H9 (cell line): ENCODE results near the gene RBM8A. TPM values are rescaled to one million over a fixed set of nuclear protein-coding genes. Genes with fewer than 3 reads are reported as not detected.

ENCODE experiments used
- DNase-seq: peaks from one replicate; pipeline ENCODE4 v3.0.0-alpha.2; 2017
- H2AFZ ChIP-seq: one replicate; pipeline ENCODE4 v1.6.1; 2013; ENCODE audit warnings: mild to moderate bottlenecking, low read length, control low read depth, moderate library complexity
- H2AK5ac ChIP-seq: 2 replicates; pipeline ENCODE4 v1.6.1; 2013; ENCODE audit warnings: low read length, control low read depth, mixed read lengths; ENCODE audit not compliant: insufficient read length
- H2BK120ac ChIP-seq: one replicate; pipeline ENCODE4 v1.6.1; 2013; ENCODE audit warnings: low read depth, mild to moderate bottlenecking, low read length, control low read depth, inconsistent platforms; ENCODE audit not compliant: poor library complexity, severe bottlenecking
- H2BK12ac ChIP-seq: 2 replicates; pipeline ENCODE4 v1.6.1; 2013; ENCODE audit warnings: low read length, control low read depth, mixed read lengths, low read depth; ENCODE audit not compliant: insufficient read length
- H2BK15ac ChIP-seq: 2 replicates; pipeline ENCODE4 v1.6.1; 2013; ENCODE audit warnings: low read depth, low read length, control low read depth
- H2BK20ac ChIP-seq: one replicate; pipeline ENCODE4 v1.6.1; 2013; ENCODE audit warnings: low read depth, mild to moderate bottlenecking, low read length, control low read depth, inconsistent platforms; ENCODE audit not compliant: poor library complexity, severe bottlenecking
- H2BK5ac ChIP-seq: 2 replicates; pipeline ENCODE4 v1.6.1; 2013; ENCODE audit warnings: low read length, control low read depth, mixed read lengths; ENCODE audit not compliant: insufficient read length
- H3K14ac ChIP-seq: 2 replicates; pipeline ENCODE4 v1.6.1; 2013; ENCODE audit warnings: low read length, control low read depth; ENCODE audit not compliant: insufficient read depth
- H3K18ac ChIP-seq: 2 replicates; pipeline ENCODE4 v1.6.1; 2013; ENCODE audit warnings: low read depth, mild to moderate bottlenecking, mixed read lengths, low read length, control low read depth; ENCODE audit not compliant: insufficient read length
- H3K23ac ChIP-seq: 2 replicates; pipeline ENCODE4 v1.6.1; 2013; ENCODE audit warnings: low read length, control low read depth, mixed read lengths, low read depth; ENCODE audit not compliant: insufficient read length
- H3K23me2 ChIP-seq: 2 replicates; pipeline ENCODE4 v1.6.1; 2013; ENCODE audit warnings: low read depth, mild to moderate bottlenecking, mixed read lengths, low read length, control low read depth; ENCODE audit not compliant: insufficient read length, poor library complexity, severe bottlenecking
- H3K27ac ChIP-seq: 2 replicates; pipeline ENCODE4 v1.5.1; 2013; ENCODE audit warnings: low read length, control low read depth, mixed read lengths, low read depth; ENCODE audit not compliant: insufficient read length
- H3K27me3 ChIP-seq: 2 replicates; pipeline ENCODE4 v1.6.1; 2013; ENCODE audit warnings: low read length, control low read depth, inconsistent platforms; ENCODE audit not compliant: insufficient read depth
- H3K4ac ChIP-seq: 2 replicates; pipeline ENCODE4 v1.6.1; 2013; ENCODE audit warnings: low read depth, mild to moderate bottlenecking, control low read depth, inconsistent platforms, low read length, moderate library complexity
- H3K4me1 ChIP-seq: 2 replicates; pipeline ENCODE4 v1.6.1; 2013; ENCODE audit warnings: low read length, control low read depth, inconsistent platforms; ENCODE audit not compliant: insufficient read depth
- H3K4me2 ChIP-seq: 2 replicates; pipeline ENCODE4 v1.6.1; 2013; ENCODE audit warnings: low read length, control low read depth, mixed read lengths; ENCODE audit not compliant: insufficient read length, insufficient read depth
- H3K56ac ChIP-seq: 2 replicates; pipeline ENCODE4 v1.6.1; 2013; ENCODE audit warnings: low read depth, mild to moderate bottlenecking, mixed read lengths, low read length, control low read depth; ENCODE audit not compliant: insufficient read length
- H3K79me1 ChIP-seq: 2 replicates; pipeline ENCODE4 v1.6.1; 2013; ENCODE audit warnings: low read depth, mild to moderate bottlenecking, moderate library complexity, low read length, control low read depth, inconsistent platforms; ENCODE audit not compliant: insufficient read depth, poor library complexity, severe bottlenecking
- H3K79me2 ChIP-seq: 2 replicates; pipeline ENCODE4 v1.6.1; 2013; ENCODE audit warnings: low read length, control low read depth, inconsistent platforms; ENCODE audit not compliant: insufficient read depth
- H3K9ac ChIP-seq: 2 replicates; pipeline ENCODE4 v1.6.1; 2013; ENCODE audit warnings: low read length, control low read depth, mixed read lengths; ENCODE audit not compliant: insufficient read length; ENCODE audit errors: extremely low read depth
- H3K9me3 ChIP-seq: one replicate; pipeline ENCODE4 v1.6.1; 2013; ENCODE audit warnings: low read depth, low read length, inconsistent platforms; ENCODE audit not compliant: control insufficient read depth
- H3T11ph ChIP-seq: one replicate; pipeline ENCODE4 v1.6.1; 2013; ENCODE audit warnings: mild to moderate bottlenecking, low read length, control low read depth, inconsistent platforms
- H4K20me1 ChIP-seq: one replicate; pipeline ENCODE4 v1.6.1; 2013; ENCODE audit not compliant: control insufficient read depth, insufficient read length, insufficient read depth
- H4K5ac ChIP-seq: 2 replicates; pipeline ENCODE4 v1.6.1; 2013; ENCODE audit warnings: low read depth, mild to moderate bottlenecking, mixed read lengths, low read length, control low read depth; ENCODE audit not compliant: insufficient read length
- H4K8ac ChIP-seq: replicated peaks from 2 replicates; pipeline ENCODE4 v1.6.1; 2013; ENCODE audit warnings: low read length, control low read depth, mixed read lengths, low read depth; ENCODE audit not compliant: insufficient read length
- H4K91ac ChIP-seq: 2 replicates; pipeline ENCODE4 v1.6.1; 2013; ENCODE audit warnings: low read depth, mild to moderate bottlenecking, moderate library complexity, mixed read lengths, low read length, control low read depth; ENCODE audit not compliant: insufficient read length
- H3K27ac Mint-ChIP-seq, 3 experiments: 2 replicates in 2 of 3; 3 replicates in 1 of 3; pipeline ENCODE4 v1.8.0; 2020 to 2021; ENCODE audit warnings: mixed read lengths in 3 of 3, mild to moderate bottlenecking in 1 of 3, moderate library complexity in 1 of 3
- H3K27me3 Mint-ChIP-seq: 2 replicates; pipeline ENCODE4 v1.8.0; 2021; ENCODE audit warnings: low read depth, mild to moderate bottlenecking, moderate library complexity, mixed read lengths
- H3K36me3 Mint-ChIP-seq, 3 experiments: 2 replicates in 2 of 3; 3 replicates in 1 of 3; pipeline ENCODE4 v1.8.0; 2020 to 2021; ENCODE audit warnings: low read depth in 3 of 3, mixed read lengths in 3 of 3; ENCODE audit not compliant: insufficient read depth in 1 of 3
- H3K4me1 Mint-ChIP-seq, 2 experiments: 2 replicates each; pipeline ENCODE4 v1.8.0; 2020; ENCODE audit warnings: mixed read lengths in 2 of 2
- H3K4me3 Mint-ChIP-seq, 2 experiments: 2 replicates in 1 of 2; 3 replicates in 1 of 2; pipeline ENCODE4 v1.8.0; 2020 to 2021; ENCODE audit warnings: mild to moderate bottlenecking in 2 of 2, mixed read lengths in 2 of 2, moderate library complexity in 1 of 2
- H3K9me3 Mint-ChIP-seq, 2 experiments: 2 replicates in 1 of 2; 3 replicates in 1 of 2; pipeline ENCODE4 v1.8.0; 2020; ENCODE audit warnings: mild to moderate bottlenecking in 2 of 2, mixed read lengths in 2 of 2, moderate library complexity in 1 of 2
- WGBS: extraction: QIAGEN DNeasy Blood & Tissue Kit; methylation state at CpG from one replicate; pipeline ENCODE4 v1.1.7; 2013; ENCODE audit warnings: missing lambda C conversion rate, low lambda C conversion rate, mixed read lengths; ENCODE audit not compliant: insufficient read length; ENCODE audit errors: extremely low coverage; 5-methylcytosine and 5-hydroxymethylcytosine counted together
- total RNA-seq: library from RNA; stranded (reverse); gene quantifications from 2 replicates; pipeline ENCODE4 v1.2.1, GENCODE V29; 2021
- TF ChIP-seq, protein P1 (sequence below): fragments of 200-600 bp; sonication (generic); conservative IDR thresholded peaks from 3 replicates; pipeline ENCODE4 v1.8.0; 2021; ENCODE audit warnings: antibody characterized with exemption, mild to moderate bottlenecking

Gene RBM8A
- total RNA-seq, 1 experiment from 2014 or later: 298 TPM

DNA sequence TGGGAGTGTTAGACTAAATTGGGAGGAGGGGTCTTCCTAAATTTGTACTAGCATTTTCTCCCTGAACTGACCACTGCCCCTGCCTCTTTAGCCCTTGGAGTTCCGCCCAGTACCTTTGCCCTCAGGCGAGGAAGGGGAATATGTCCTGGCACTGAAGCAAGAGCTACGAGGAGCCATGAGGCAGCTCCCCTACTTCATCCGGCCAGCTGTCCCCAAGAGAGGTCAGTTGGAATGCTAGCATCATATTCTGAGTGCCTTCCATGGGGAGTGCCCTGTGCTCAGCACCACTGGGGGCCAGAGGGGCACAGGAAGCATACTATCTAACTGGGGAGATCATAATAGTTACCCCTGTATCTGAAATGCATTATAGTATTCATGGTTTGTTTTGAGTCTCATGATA is 47.9 kb upstream of the RBM8A start:
- no peak overlapping the region for H2BK12ac ChIP-seq
- H2BK20ac ChIP-seq: no peak overlapping the region
- H4K20me1 ChIP-seq: no peaks in the 10 kb centered on the region
- no peak overlapping the region for H3K4me2 ChIP-seq
- no peak overlapping the region for H2BK15ac ChIP-seq
- 0 out of 2 replicates have a peak overlapping the region, but pooled peaks have one; percentile 24 for H3K14ac ChIP-seq
- H3K4me1 ChIP-seq: peaks cover 7% of the 10 kb centered on the region
- H3K56ac ChIP-seq: no peak overlapping the region
- no peak overlapping the region for H3K9ac ChIP-seq
- H2AFZ ChIP-seq: no peak overlapping the region
- no peak overlapping the region for H2BK5ac ChIP-seq
- no peaks in the 10 kb centered on the region for H3K23me2 ChIP-seq
- H2BK120ac ChIP-seq: no peak overlapping the region
- peaks cover 0 to 6% of the 10 kb centered on the region in 2 experiments; a peak in 2 of 4 replicates for H3K4me1 Mint-ChIP-seq
- H3K9me3 Mint-ChIP-seq: no peaks in the 10 kb centered on the region
- no peak overlapping the region for H4K5ac ChIP-seq
- no peak overlapping the region for H3K18ac ChIP-seq
- no peak for DNase-seq
- H3K27ac Mint-ChIP-seq: no peak overlapping the region; a peak in 2 of 7 replicates
- H4K91ac ChIP-seq: no peak overlapping the region
- H3K4me3 Mint-ChIP-seq: no peak overlapping the region
- H3T11ph ChIP-seq: no peak overlapping the region
- no peaks in the 10 kb centered on the region for H3K36me3 Mint-ChIP-seq
- TF ChIP-seq, protein P1, sequence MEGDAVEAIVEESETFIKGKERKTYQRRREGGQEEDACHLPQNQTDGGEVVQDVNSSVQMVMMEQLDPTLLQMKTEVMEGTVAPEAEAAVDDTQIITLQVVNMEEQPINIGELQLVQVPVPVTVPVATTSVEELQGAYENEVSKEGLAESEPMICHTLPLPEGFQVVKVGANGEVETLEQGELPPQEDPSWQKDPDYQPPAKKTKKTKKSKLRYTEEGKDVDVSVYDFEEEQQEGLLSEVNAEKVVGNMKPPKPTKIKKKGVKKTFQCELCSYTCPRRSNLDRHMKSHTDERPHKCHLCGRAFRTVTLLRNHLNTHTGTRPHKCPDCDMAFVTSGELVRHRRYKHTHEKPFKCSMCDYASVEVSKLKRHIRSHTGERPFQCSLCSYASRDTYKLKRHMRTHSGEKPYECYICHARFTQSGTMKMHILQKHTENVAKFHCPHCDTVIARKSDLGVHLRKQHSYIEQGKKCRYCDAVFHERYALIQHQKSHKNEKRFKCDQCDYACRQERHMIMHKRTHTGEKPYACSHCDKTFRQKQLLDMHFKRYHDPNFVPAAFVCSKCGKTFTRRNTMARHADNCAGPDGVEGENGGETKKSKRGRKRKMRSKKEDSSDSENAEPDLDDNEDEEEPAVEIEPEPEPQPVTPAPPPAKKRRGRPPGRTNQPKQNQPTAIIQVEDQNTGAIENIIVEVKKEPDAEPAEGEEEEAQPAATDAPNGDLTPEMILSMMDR: no peak
- H3K27ac ChIP-seq: no peak overlapping the region
- H3K23ac ChIP-seq: no peak overlapping the region
- H2AK5ac ChIP-seq: no peak overlapping the region
- no peaks in the 10 kb centered on the region for H3K79me2 ChIP-seq
- H3K4ac ChIP-seq: no peak overlapping the region
- H3K9me3 ChIP-seq: no peaks in the 10 kb centered on the region
- no peak overlapping the region for H4K8ac ChIP-seq
- H3K79me1 ChIP-seq: no peaks in the 10 kb centered on the region
- no CpG with 5 or more reads among the region's 4 CpGs for WGBS
- H3K27me3 Mint-ChIP-seq: no peaks in the 10 kb centered on the region
- no peaks in the 10 kb centered on the region for H3K27me3 ChIP-seq
